Measurements from ENCODE around the gene THAP4. TPM values are rescaled to one million over a fixed set of nuclear protein-coding genes. Genes with fewer than 3 reads are reported as not detected.

The THAP4 gene
- polyA plus RNA-seq, 1 donor (not counting 4 experiments of a cell fraction or from before 2014, with no cell fraction given): 30.3 TPM

DNA sequence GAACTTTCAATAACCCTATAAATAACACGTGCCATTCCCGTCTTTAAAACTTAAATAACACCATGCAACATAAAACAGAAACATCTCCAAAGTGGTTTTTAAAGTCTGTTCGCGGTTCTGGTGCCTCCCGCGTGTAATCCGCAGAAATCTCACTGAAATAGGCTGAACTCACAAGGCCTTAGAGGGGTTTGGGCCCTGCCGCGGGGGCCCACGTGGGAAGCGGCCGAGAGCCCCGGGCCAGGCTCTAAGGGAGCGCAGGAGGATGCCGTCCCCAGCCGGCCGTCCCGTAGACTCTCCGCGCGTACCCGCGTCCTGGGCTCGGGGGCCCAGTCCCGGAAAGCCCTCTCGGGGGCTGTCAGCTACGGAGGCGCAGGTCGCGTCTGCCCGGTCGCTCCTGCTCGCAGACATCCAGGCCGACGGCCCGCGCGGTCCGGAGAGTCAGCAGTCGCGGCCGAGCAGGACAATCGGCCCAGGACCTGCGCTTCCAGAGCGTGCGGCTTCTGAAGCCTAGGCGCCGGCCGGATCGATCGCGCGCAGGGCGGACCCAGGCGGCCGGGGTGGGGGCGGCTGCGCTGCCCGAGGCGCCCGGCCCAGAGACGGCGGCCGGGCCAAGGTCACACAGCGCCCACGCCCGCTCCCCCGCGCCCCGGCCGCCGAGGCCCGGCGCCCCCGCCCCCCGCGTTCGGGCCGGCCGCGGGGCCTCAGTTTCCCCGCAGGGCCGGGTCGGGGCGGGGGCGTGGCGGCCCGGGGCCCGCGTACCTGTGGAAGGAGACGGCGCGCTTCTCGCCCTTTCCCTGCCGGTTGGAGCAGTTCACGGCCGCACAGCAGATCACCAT lies 558 bp downstream of the THAP4 start:
- no peaks in the 10 kb centered on the region for H3K9me3 ChIP-seq (ENCODE audit: control insufficient read depth, low read depth, low read length)
- peak overlapping the region; percentile 63 for H2AFZ ChIP-seq (ENCODE audit: control insufficient read depth, low read length)
- no peak for FAIRE-seq
- H3K4me2 ChIP-seq (ENCODE audit: control insufficient read depth, extremely low read depth, insufficient read depth, low read depth, low read length): peak overlapping the region; percentile 86
- peak overlapping the region; percentile 96 for H3K9ac ChIP-seq (ENCODE audit: control insufficient read depth, extremely low read depth, insufficient read depth, low read length)
- no peaks in the 10 kb centered on the region for H4K20me1 ChIP-seq (ENCODE audit: control insufficient read depth, extremely low read depth, insufficient read depth, low read length)
- TF ChIP-seq EZH2 (IDR thresholded peaks at IDR 0.05; ENCODE audit: low read length): no peak
- TF ChIP-seq, protein P1, sequence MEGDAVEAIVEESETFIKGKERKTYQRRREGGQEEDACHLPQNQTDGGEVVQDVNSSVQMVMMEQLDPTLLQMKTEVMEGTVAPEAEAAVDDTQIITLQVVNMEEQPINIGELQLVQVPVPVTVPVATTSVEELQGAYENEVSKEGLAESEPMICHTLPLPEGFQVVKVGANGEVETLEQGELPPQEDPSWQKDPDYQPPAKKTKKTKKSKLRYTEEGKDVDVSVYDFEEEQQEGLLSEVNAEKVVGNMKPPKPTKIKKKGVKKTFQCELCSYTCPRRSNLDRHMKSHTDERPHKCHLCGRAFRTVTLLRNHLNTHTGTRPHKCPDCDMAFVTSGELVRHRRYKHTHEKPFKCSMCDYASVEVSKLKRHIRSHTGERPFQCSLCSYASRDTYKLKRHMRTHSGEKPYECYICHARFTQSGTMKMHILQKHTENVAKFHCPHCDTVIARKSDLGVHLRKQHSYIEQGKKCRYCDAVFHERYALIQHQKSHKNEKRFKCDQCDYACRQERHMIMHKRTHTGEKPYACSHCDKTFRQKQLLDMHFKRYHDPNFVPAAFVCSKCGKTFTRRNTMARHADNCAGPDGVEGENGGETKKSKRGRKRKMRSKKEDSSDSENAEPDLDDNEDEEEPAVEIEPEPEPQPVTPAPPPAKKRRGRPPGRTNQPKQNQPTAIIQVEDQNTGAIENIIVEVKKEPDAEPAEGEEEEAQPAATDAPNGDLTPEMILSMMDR (optimal IDR thresholded peaks at IDR 0.05 in 1 of 3, IDR thresholded peaks at IDR 0.05 in 1 of 3, conservative IDR thresholded peaks at IDR 0.05 in 1 of 3; ENCODE audit: extremely low read depth in 1 of 3, insufficient read depth in 2 of 3, low read length in 3 of 3): no peak
- DNase-seq (ENCODE audit: low read depth, low spot score): no peak
- H3K79me2 ChIP-seq (ENCODE audit: control insufficient read depth, insufficient read depth, low read length): peaks cover 87% of the 10 kb centered on the region
- H3K27me3 ChIP-seq (ENCODE audit: control insufficient read depth, extremely low read depth, insufficient read depth, low read length): no peaks in the 10 kb centered on the region
- peaks cover 9% of the 10 kb centered on the region for H3K4me1 ChIP-seq (ENCODE audit: control insufficient read depth, extremely low read depth, insufficient read depth, low read length)
- no peaks in the 10 kb centered on the region for H3K9me1 ChIP-seq (ENCODE audit: control insufficient read depth, extremely low read depth, insufficient read depth, low read length)
- dilution Hi-C loops (cut with MboI; ENCODE audit: extremely low pct_ligation_motif_present, low sequenced_read_pairs): no loop called here
- H3K36me3 ChIP-seq (ENCODE audit: control insufficient read depth in 2 of 2, extremely low read depth in 1 of 2, insufficient read depth in 2 of 2, low read length in 2 of 2): peaks cover 15 to 29% of the 10 kb centered on the region in 2 experiments
- peak overlapping the region; percentile 95 for H3K27ac ChIP-seq (ENCODE audit: control insufficient read depth, insufficient read depth, low read length)
- H3K4me3 ChIP-seq (ENCODE audit: control insufficient read depth in 2 of 3, extremely low read depth in 1 of 3, insufficient read depth in 2 of 3, low read depth in 1 of 3, low read length in 3 of 3): peak overlapping the region; percentile 91 to 96 (median 94)

DNA sequence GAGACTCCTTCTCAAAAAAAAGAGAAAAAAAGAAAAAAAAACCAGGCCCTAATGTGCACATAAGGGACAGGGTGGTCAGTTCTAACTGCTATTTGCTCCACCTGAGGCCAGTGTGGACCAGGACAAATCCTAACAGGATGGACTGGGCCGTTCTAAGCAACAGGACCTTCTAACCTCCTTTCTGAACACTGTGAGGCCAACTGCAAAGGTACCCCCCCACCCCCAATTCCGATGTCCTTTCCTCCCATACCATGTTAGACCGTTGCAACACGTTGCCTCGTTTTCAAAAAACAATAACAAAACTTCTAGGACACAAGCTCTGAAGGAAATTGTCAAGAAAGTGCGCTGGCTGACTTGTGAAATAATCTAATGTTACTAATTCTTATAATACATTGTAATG lies 1.2 kb downstream of the THAP4 start:
- H3K4me2 ChIP-seq (ENCODE audit: control insufficient read depth, extremely low read depth, insufficient read depth, low read depth, low read length): peak overlapping the region; percentile 86

More for the DNA sequence above, 1.2 kb downstream of the THAP4 start:
- Histone ChIP-seq H3K9me1 (ENCODE audit: control insufficient read depth, extremely low read depth, insufficient read depth, low read length) (no peaks in the 10 kb centered on the region), H2AFZ (ENCODE audit: control insufficient read depth, low read length) (peak overlapping the region; percentile 63), H3K9me3 (ENCODE audit: control insufficient read depth, low read depth, low read length) (no peaks in the 10 kb centered on the region), H4K20me1 (ENCODE audit: control insufficient read depth, extremely low read depth, insufficient read depth, low read length) (no peaks in the 10 kb centered on the region), H3K79me2 (ENCODE audit: control insufficient read depth, insufficient read depth, low read length) (peaks cover 89% of the 10 kb centered on the region), H3K4me1 (ENCODE audit: control insufficient read depth, extremely low read depth, insufficient read depth, low read length) (peaks cover 9% of the 10 kb centered on the region), H3K4me3 (ENCODE audit: control insufficient read depth in 2 of 3, extremely low read depth in 1 of 3, insufficient read depth in 2 of 3, low read depth in 1 of 3, low read length in 3 of 3) (peak overlapping the region; percentile 91 to 96 (median 94)), H3K36me3 (ENCODE audit: control insufficient read depth in 2 of 2, extremely low read depth in 1 of 2, insufficient read depth in 2 of 2, low read length in 2 of 2) (peaks cover 15 to 32% of the 10 kb centered on the region in 2 experiments), H3K27ac (ENCODE audit: control insufficient read depth, insufficient read depth, low read length) (peak overlapping the region; percentile 82), H3K27me3 (ENCODE audit: control insufficient read depth, extremely low read depth, insufficient read depth, low read length) (no peaks in the 10 kb centered on the region), H3K9ac (ENCODE audit: control insufficient read depth, extremely low read depth, insufficient read depth, low read length) (peak overlapping the region; percentile 96)
- dilution Hi-C loops (cut with MboI; ENCODE audit: extremely low pct_ligation_motif_present, low sequenced_read_pairs): no loop called here
- no peak for DNase-seq (ENCODE audit: low read depth, low spot score)
- TF ChIP-seq EZH2 (IDR thresholded peaks at IDR 0.05; ENCODE audit: low read length): no peak
- TF ChIP-seq, protein P1 (optimal IDR thresholded peaks at IDR 0.05 in 1 of 3, IDR thresholded peaks at IDR 0.05 in 1 of 3, conservative IDR thresholded peaks at IDR 0.05 in 1 of 3; ENCODE audit: extremely low read depth in 1 of 3, insufficient read depth in 2 of 3, low read length in 3 of 3): no peak
- FAIRE-seq: no peak

Measured in keratinocyte (primary cell).